Activated CD8-positive, alpha-beta T cell treated with anti-CD3 and anti-CD28 coated beads, Interleukin-2, amount 10 ng/mL, durations not matched to agents 7 days and 5 days (primary cell): ENCODE results near the gene MYO18A. TPM values are rescaled to one million over a fixed set of nuclear protein-coding genes. Genes with fewer than 3 reads are reported as not detected.

Source experiments
- ATAC-seq: fragments of 150-1000 bp; cut with Tn5 transposase; one replicate; pipeline ENCODE4 v1.10.0; 2021; ENCODE audit warnings: moderate library complexity
- CTCF ChIA-PET: fragments of 350-600 bp; sonication (Branson Sonifier 250); formaldehyde crosslinking; loops from one replicate; lab custom pipeline; 2021; ENCODE audit warnings: antibody characterized with exemption; lab: Charles Lee
- POLR2A ChIA-PET: fragments of 350-600 bp; sonication (Branson Sonifier 250); formaldehyde crosslinking; loops from one replicate; lab custom pipeline; 2021; ENCODE audit warnings: antibody characterized with exemption; lab: Charles Lee
- DNase-seq: peaks from one replicate; pipeline ENCODE4 v3.0.0-alpha.2; 2020
- H3K27ac Mint-ChIP-seq: one replicate; pipeline ENCODE4 v1.8.0; 2021; ENCODE audit warnings: mild to moderate bottlenecking, mixed read lengths
- H3K27me3 Mint-ChIP-seq: one replicate; pipeline ENCODE4 v1.8.0; 2021; ENCODE audit warnings: low read depth, mixed read lengths
- H3K36me3 Mint-ChIP-seq: one replicate; pipeline ENCODE4 v1.8.0; 2021; ENCODE audit warnings: low read depth, mixed read lengths
- H3K4me1 Mint-ChIP-seq: one replicate; pipeline ENCODE4 v1.8.0; 2021; ENCODE audit warnings: low read depth, mixed read lengths
- H3K4me3 Mint-ChIP-seq: one replicate; pipeline ENCODE4 v1.8.0; 2021; ENCODE audit warnings: mild to moderate bottlenecking, mixed read lengths
- H3K9me3 Mint-ChIP-seq: one replicate; pipeline ENCODE4 v1.8.0; 2022; ENCODE audit warnings: mixed read lengths; ENCODE audit not compliant: insufficient read depth
- total RNA-seq, 2 experiments: library from RNA; stranded (reverse); gene quantifications; one replicate each; pipeline ENCODE4 v1.2.3, GENCODE V29; 2021

The MYO18A gene
- total RNA-seq, 2 experiments from 2014 or later: 53.4 to 53.8 TPM

- H3K36me3 Mint-ChIP-seq: peaks cover 3% of the 10 kb centered on the region
- H3K4me3 Mint-ChIP-seq: no peak overlapping the region
- ChIA-PET CTCF (interaction anchor here (0.8 to 20.1 kb wide), 15 partner anchors 10 to 502 kb away, joined by 3 to 414 read pairs (median 13); partner anchors contain the start of genes BLTP2, MYO18A, SDF2 and SUPT6H), POLR2A (interaction anchor here (1.1 to 2.8 kb wide), 4 partner anchors 8 to 148 kb away, joined by 3 to 6 read pairs (median 4); partner anchors contain the start of gene NUFIP2)
- DNase-seq: no peak
- no peak for ATAC-seq
- no peaks in the 10 kb centered on the region for H3K27me3 Mint-ChIP-seq
- H3K9me3 Mint-ChIP-seq: no peaks in the 10 kb centered on the region
- H3K4me1 Mint-ChIP-seq: peaks cover 75% of the 10 kb centered on the region
- peak overlapping the region; percentile 28 for H3K27ac Mint-ChIP-seq
These were observed 33.7 kb downstream of the MYO18A start for GRCh38 chr17:29146369-29146972.

- peak; percentile 85 for DNase-seq
- Mint-ChIP-seq H3K27me3 (no peaks in the 10 kb centered on the region), H3K27ac (peak overlapping the region; percentile 80), H3K4me1 (peaks cover 76% of the 10 kb centered on the region), H3K36me3 (peaks cover 6% of the 10 kb centered on the region), H3K4me3 (no peak overlapping the region), H3K9me3 (no peaks in the 10 kb centered on the region)
- ATAC-seq: peak; percentile 50
- ChIA-PET CTCF (interaction anchor here (0.7 to 20.1 kb wide), 24 partner anchors 9 to 501 kb away, joined by 3 to 414 read pairs (median 8); partner anchors contain the start of genes BLTP2, MYO18A, NUFIP2 and SDF2), POLR2A (interaction anchor here (0.5 to 1.9 kb wide), 6 partner anchors 16 to 149 kb away, joined by 3 to 8 read pairs (median 4); partner anchors contain the start of gene NUFIP2)
These were observed 34.7 kb downstream of the MYO18A start for GRCh38 chr17:29145289-29146073.

GRCh38 chr17:29143894-29144293, 36.3 kb downstream of the MYO18A start:
- ChIA-PET CTCF (interaction anchor here (1.0 to 20.1 kb wide), 13 partner anchors 11 to 226 kb away, joined by 3 to 414 read pairs (median 6); partner anchors contain the start of gene MYO18A), POLR2A (interaction anchor here (0.6 to 1.9 kb wide), 3 partner anchors 28 to 150 kb away, joined by 3 to 4 read pairs (median 3); partner anchors contain the start of gene NUFIP2)
- Mint-ChIP-seq H3K9me3 (no peaks in the 10 kb centered on the region), H3K27ac (peak overlapping the region; percentile 24), H3K36me3 (peaks cover 7% of the 10 kb centered on the region), H3K4me1 (peaks cover 70% of the 10 kb centered on the region), H3K27me3 (no peaks in the 10 kb centered on the region), H3K4me3 (no peak overlapping the region)
- ATAC-seq (no peak), DNase-seq (peak; percentile 46)

- Mint-ChIP-seq H3K4me3 (peak overlapping the region; percentile 92), H3K36me3 (peaks cover 18% of the 10 kb centered on the region)
These were observed 38.7 kb downstream of the MYO18A start for GRCh38 chr17:29141514-29141876.

GRCh38 chr17:29140631-29141513, 39.3 kb downstream of the MYO18A start:
- H3K9me3 Mint-ChIP-seq: no peaks in the 10 kb centered on the region
- H3K27me3 Mint-ChIP-seq: no peaks in the 10 kb centered on the region
- H3K36me3 Mint-ChIP-seq: peaks cover 18% of the 10 kb centered on the region
- POLR2A ChIA-PET: interaction anchor here (0.7 to 3.4 kb wide), 11 partner anchors 8 to 189 kb away, joined by 3 to 33 read pairs (median 7); partner anchors contain the start of genes MYO18A, NUFIP2 and PHF12
- H3K4me3 Mint-ChIP-seq: peak overlapping the region; percentile 92
- DNase-seq (peak; percentile 70), ATAC-seq (peak; percentile 43)
- peaks cover 72% of the 10 kb centered on the region for H3K4me1 Mint-ChIP-seq
- H3K27ac Mint-ChIP-seq: peak overlapping the region; percentile 98
- CTCF ChIA-PET: interaction anchor here (0.6 to 20.1 kb wide), 14 partner anchors 8 to 451 kb away, joined by 3 to 414 read pairs (median 6); partner anchors contain the start of gene MYO18A

More at GRCh38 chr17:29141514-29141876, 38.7 kb downstream of the MYO18A start:
- ATAC-seq (no peak), DNase-seq (peak; percentile 38)
- ChIA-PET POLR2A (interaction anchor here (0.7 to 2.5 kb wide), 2 partner anchors 14 to 25 kb away, joined by 3 to 9 read pairs; no protein-coding TSS in a partner anchor), CTCF (interaction anchor here (0.8 to 20.1 kb wide), 9 partner anchors 7 to 450 kb away, joined by 3 to 414 read pairs (median 8); partner anchors contain the start of gene MYO18A)
- H3K27me3 Mint-ChIP-seq: no peaks in the 10 kb centered on the region
- H3K27ac Mint-ChIP-seq: peak overlapping the region; percentile 98
- no peaks in the 10 kb centered on the region for H3K9me3 Mint-ChIP-seq
- peaks cover 71% of the 10 kb centered on the region for H3K4me1 Mint-ChIP-seq

- POLR2A ChIA-PET: interaction anchor here (1.0 to 3.4 kb wide), 13 partner anchors 9 to 421 kb away, joined by 3 to 33 read pairs (median 6); partner anchors contain the start of genes MYO18A, NUFIP2, PHF12 and RPL23A
These were observed 40.1 kb downstream of the MYO18A start for GRCh38 chr17:29140051-29140621.

GRCh38 chr17:29138971-29139691, 41.1 kb downstream of the MYO18A start:
- ChIA-PET POLR2A (interaction anchor here (0.6 to 3.4 kb wide), 15 partner anchors 9 to 938 kb away, joined by 3 to 33 read pairs (median 6); partner anchors contain the start of genes MYO18A, NUFIP2, PHF12 and RPL23A), CTCF (interaction anchor here (0.6 to 20.1 kb wide), 12 partner anchors 10 to 412 kb away, joined by 3 to 414 read pairs (median 8); partner anchors contain the start of gene MYO18A)
- Mint-ChIP-seq H3K9me3 (no peaks in the 10 kb centered on the region), H3K27me3 (no peaks in the 10 kb centered on the region), H3K27ac (peak overlapping the region; percentile 98), H3K4me3 (peak overlapping the region; percentile 92), H3K36me3 (peaks cover 24% of the 10 kb centered on the region), H3K4me1 (peaks cover 65% of the 10 kb centered on the region)
- peak; percentile 24 for ATAC-seq
- peak; percentile 56 for DNase-seq

More at GRCh38 chr17:29140051-29140621, 40.1 kb downstream of the MYO18A start:
- peak; percentile 95 for DNase-seq
- Mint-ChIP-seq H3K36me3 (peaks cover 22% of the 10 kb centered on the region), H3K9me3 (no peaks in the 10 kb centered on the region), H3K27ac (peak overlapping the region; percentile 98), H3K4me1 (peaks cover 70% of the 10 kb centered on the region), H3K27me3 (no peaks in the 10 kb centered on the region), H3K4me3 (peak overlapping the region; percentile 92)
- CTCF ChIA-PET: interaction anchor here (0.6 to 20.1 kb wide), 14 partner anchors 9 to 413 kb away, joined by 3 to 414 read pairs (median 7); partner anchors contain the start of gene MYO18A
- peak; percentile 76 for ATAC-seq

GRCh38 chr17:29138184-29138955, 41.8 kb downstream of the MYO18A start:
- CTCF ChIA-PET: interaction anchor here (0.6 to 20.1 kb wide), 12 partner anchors 7 to 173 kb away, joined by 3 to 414 read pairs (median 11); partner anchors contain the start of gene MYO18A
- peak overlapping the region; percentile 92 for H3K4me3 Mint-ChIP-seq
- POLR2A ChIA-PET: interaction anchor here (0.6 to 3.4 kb wide), 7 partner anchors 9 to 937 kb away, joined by 3 to 33 read pairs (median 6); partner anchors contain the start of gene NUFIP2
- no peaks in the 10 kb centered on the region for H3K27me3 Mint-ChIP-seq
- peak overlapping the region; percentile 98 for H3K27ac Mint-ChIP-seq
- peak; percentile 16 for ATAC-seq
- H3K9me3 Mint-ChIP-seq: no peaks in the 10 kb centered on the region
- H3K4me1 Mint-ChIP-seq: peaks cover 61% of the 10 kb centered on the region
- peak; percentile 77 for DNase-seq
- peaks cover 23% of the 10 kb centered on the region for H3K36me3 Mint-ChIP-seq
